ENCODE measurements around the gene ZDHHC22.

Gene ZDHHC22

GRCh38 chr14:77086017-77086727, 55.4 kb downstream of the ZDHHC22 start:
- DNase-seq (ENCODE audit: insufficient read length, low spot score), result no peak
- FAIRE-seq, result peak; percentile 31

- no peak for FAIRE-seq
- no peak for DNase-seq (ENCODE audit: insufficient read length, low spot score)
These were observed 56.1 kb downstream of the ZDHHC22 start for GRCh38 chr14:77085538-77085937.

GRCh38 chr14:77084985-77085384, 56.6 kb downstream of the ZDHHC22 start:
- FAIRE-seq, result peak; percentile 58
- no peak for DNase-seq (ENCODE audit: insufficient read length, low spot score)

- FAIRE-seq, result no peak
- no peak for DNase-seq (ENCODE audit: insufficient read length, low spot score)
These were observed 58.5 kb downstream of the ZDHHC22 start for GRCh38 chr14:77083082-77083481.

GRCh38 chr14:77082356-77082755, 59.2 kb downstream of the ZDHHC22 start:
- FAIRE-seq (peak; percentile 28), DNase-seq (ENCODE audit: insufficient read length, low spot score) (no peak)
